Loucy (cell line): Measurements from ENCODE around the gene FAM180B.

Source experiments
- H2AFZ ChIP-seq: fragments of 200-600 bp; sonication (generic); 2 replicates; pipeline ENCODE4 v1.6.0; 2016; ENCODE audit warnings: antibody characterized with exemption, mild to moderate bottlenecking, low read length, moderate library complexity
- H3F3A ChIP-seq: fragments of 200-600 bp; 2 replicates; pipeline ENCODE4 v1.6.0; 2016; ENCODE audit warnings: antibody characterized with exemption, low read depth, mild to moderate bottlenecking
- H3K27me3 ChIP-seq: fragments of 200-600 bp; sonication (generic); 2 replicates; pipeline ENCODE4 v1.6.1; 2014; ENCODE audit warnings: low read length, mild to moderate bottlenecking; ENCODE audit not compliant: insufficient read depth, poor library complexity, severe bottlenecking
- H3K36me3 ChIP-seq: fragments of 200-600 bp; sonication (generic); 2 replicates; pipeline ENCODE4 v1.6.1; 2016; ENCODE audit warnings: low read length; ENCODE audit not compliant: insufficient read depth
- H3K4me1 ChIP-seq: fragments of 200-600 bp; sonication (generic); 2 replicates; pipeline ENCODE4 v1.5.1; 2014; ENCODE audit warnings: low read length, mild to moderate bottlenecking; ENCODE audit not compliant: insufficient read depth, poor library complexity, severe bottlenecking
- H3K4me2 ChIP-seq: fragments of 200-600 bp; sonication (generic); 2 replicates; pipeline ENCODE4 v1.6.0; 2014; ENCODE audit warnings: antibody characterized with exemption, low read length, low read depth, mild to moderate bottlenecking; ENCODE audit not compliant: poor library complexity, severe bottlenecking
- H3K4me3 ChIP-seq: fragments of 200-600 bp; sonication (generic); 2 replicates; pipeline ENCODE4 v1.5.1; 2014; ENCODE audit warnings: low read length, mild to moderate bottlenecking, mixed read lengths; ENCODE audit not compliant: poor library complexity, severe bottlenecking
- H3K79me2 ChIP-seq: fragments of 200-600 bp; sonication (generic); 2 replicates; pipeline ENCODE4 v1.6.1; 2014; ENCODE audit warnings: low read length; ENCODE audit not compliant: insufficient read depth
- H3K9ac ChIP-seq: fragments of 200-600 bp; sonication (generic); 2 replicates; pipeline ENCODE4 v1.6.0; 2014; ENCODE audit warnings: mild to moderate bottlenecking, low read depth, low read length, moderate library complexity; ENCODE audit not compliant: poor library complexity, severe bottlenecking
- H3K9me2 ChIP-seq: fragments of 200-600 bp; sonication (generic); replicated peaks from 2 replicates; pipeline ENCODE4 v1.6.1; 2016; ENCODE audit warnings: low read depth, low read length, mixed read lengths
- H3K9me3 ChIP-seq: fragments of 200-600 bp; sonication (generic); 2 replicates; pipeline ENCODE4 v1.6.1; 2014; ENCODE audit warnings: mild to moderate bottlenecking, antibody characterized with exemption, low read length, low read depth; ENCODE audit not compliant: insufficient read depth
- H4K20me1 ChIP-seq: fragments of 200-600 bp; sonication (generic); 2 replicates; pipeline ENCODE4 v1.6.0; 2014; ENCODE audit warnings: antibody characterized with exemption, low read length, mild to moderate bottlenecking; ENCODE audit not compliant: insufficient read depth, poor library complexity, severe bottlenecking
- CTCF ChIP-seq: fragments of 200-600 bp; sonication (generic); conservative IDR thresholded peaks from 2 replicates; pipeline ENCODE4 v1.5.1; 2014; ENCODE audit warnings: mild to moderate bottlenecking, antibody characterized with exemption, low read length
- EZH2phosphoT487 ChIP-seq: fragments of 200-600 bp; IDR thresholded peaks from 2 replicates; pipeline ENCODE4 v1.6.1; 2018; ENCODE audit warnings: antibody characterized with exemption, mild to moderate bottlenecking, moderate library complexity, borderline replicate concordance

FAM180B gene

GRCh38 chr11:47587723-47588326, 1.3 kb downstream of the FAM180B start:
- H3K4me1 ChIP-seq = peaks cover 62% of the 10 kb centered on the region
- peak overlapping the region; percentile 60 for H3K4me3 ChIP-seq
- no peaks in the 10 kb centered on the region for H3K9me2 ChIP-seq
- H3F3A ChIP-seq = peaks cover 16% of the 10 kb centered on the region; the same call in 1 of the 2 replicates
- H3K79me2 ChIP-seq = peaks cover 61% of the 10 kb centered on the region
- peaks cover 22% of the 10 kb centered on the region; the same call in 1 of the 2 replicates for H3K36me3 ChIP-seq
- peak overlapping the region; percentile 65 for H3K9ac ChIP-seq
- no peak overlapping the region for H2AFZ ChIP-seq
- no peaks in the 10 kb centered on the region for H3K9me3 ChIP-seq
- H4K20me1 ChIP-seq = no peaks in the 10 kb centered on the region
- peak overlapping the region; percentile 72 for H3K4me2 ChIP-seq
- no peaks in the 10 kb centered on the region for H3K27me3 ChIP-seq
- TF ChIP-seq EZH2phosphoT487 (no peak), CTCF (no peak)

GRCh38 chr11:47589118-47589517, 2.6 kb downstream of the FAM180B start:
- peak overlapping the region; percentile 65 for H3K9ac ChIP-seq
- peak overlapping the region; percentile 60 for H3K4me3 ChIP-seq
- H3K9me3 ChIP-seq = no peaks in the 10 kb centered on the region
- H3K79me2 ChIP-seq = peaks cover 62% of the 10 kb centered on the region
- no peaks in the 10 kb centered on the region for H4K20me1 ChIP-seq
- H3K4me2 ChIP-seq = peak overlapping the region; percentile 72
- peaks cover 15% of the 10 kb centered on the region; the same call in 1 of the 2 replicates for H3F3A ChIP-seq
- peaks cover 9% of the 10 kb centered on the region; the same call in 1 of the 2 replicates for H3K36me3 ChIP-seq
- no peak overlapping the region for H2AFZ ChIP-seq
- H3K27me3 ChIP-seq = no peaks in the 10 kb centered on the region
- peaks cover 69% of the 10 kb centered on the region for H3K4me1 ChIP-seq
- H3K9me2 ChIP-seq = no peaks in the 10 kb centered on the region
- TF ChIP-seq CTCF (no peak), EZH2phosphoT487 (no peak)

GRCh38 chr11:47589584-47589976, 3.1 kb downstream of the FAM180B start:
- no peaks in the 10 kb centered on the region for H4K20me1 ChIP-seq
- H3K9me3 ChIP-seq = no peaks in the 10 kb centered on the region
- H3K4me2 ChIP-seq = peak overlapping the region; percentile 72
- H3K36me3 ChIP-seq = peaks cover 6% of the 10 kb centered on the region; the same call in 1 of the 2 replicates
- no peak overlapping the region for H2AFZ ChIP-seq
- no peaks in the 10 kb centered on the region for H3K9me2 ChIP-seq
- peaks cover 63% of the 10 kb centered on the region for H3K79me2 ChIP-seq
- peak overlapping the region; percentile 65 for H3K9ac ChIP-seq
- H3K4me1 ChIP-seq = peaks cover 73% of the 10 kb centered on the region
- TF ChIP-seq EZH2phosphoT487 = no peak
- TF ChIP-seq CTCF = no peak
- H3K27me3 ChIP-seq = no peaks in the 10 kb centered on the region
- peak overlapping the region; percentile 60 for H3K4me3 ChIP-seq
- peaks cover 12% of the 10 kb centered on the region; the same call in 1 of the 2 replicates for H3F3A ChIP-seq
